Measurements from ENCODE around the gene ZNF814. TPM values are rescaled to one million over a fixed set of nuclear protein-coding genes. Genes with fewer than 3 reads are reported as not detected.
"Not testable (repeated sequence)": the region's sequence is repeated elsewhere in the genome, so short reads cannot be mapped to it uniquely, and the experiment has no call there.

The ZNF814 gene
- polyA plus RNA-seq (2013), result 27.1 TPM

DNA sequence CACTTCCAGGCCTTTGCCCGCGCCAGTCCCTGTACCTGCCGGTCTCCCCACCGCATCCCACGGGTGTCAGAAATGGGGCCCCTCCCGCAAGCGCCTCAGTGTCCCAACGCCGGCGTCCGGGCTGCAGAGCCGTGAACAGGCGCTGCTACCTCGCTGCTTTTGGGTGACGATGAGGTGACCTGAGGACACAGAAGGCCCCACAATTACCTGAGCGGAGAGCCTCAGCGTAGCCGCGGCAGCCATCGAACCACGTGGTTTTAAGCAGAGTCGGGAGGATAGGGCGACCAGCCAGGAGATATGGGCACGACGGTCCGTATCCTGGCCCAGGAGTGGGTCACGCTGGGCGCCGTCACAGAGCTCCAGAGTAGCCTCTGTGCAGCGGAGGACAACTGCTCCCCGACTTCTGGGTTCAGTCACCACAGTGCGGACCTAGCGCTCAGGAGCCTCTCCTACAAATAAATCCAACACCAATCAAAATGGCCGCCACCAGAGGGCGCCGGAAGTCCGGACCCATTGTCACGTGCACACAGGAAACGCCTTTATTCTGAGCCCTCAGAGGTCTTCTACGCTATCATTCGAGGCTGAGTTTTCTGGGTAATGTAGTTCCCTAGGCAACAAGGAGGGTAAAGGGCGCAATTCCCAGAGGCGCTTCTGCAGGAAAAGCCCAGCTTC lies at the start of gene ZNF814:
Gene ZNF814, minus strand, starts transcription at position 478 of the 672 bp plus-strand sequence. Its CDS starts 235 bp downstream, at position 243.
- CTCF ChIA-PET, result interaction anchor here (1.1 kb wide), 1 partner anchor 11 kb away, joined by 3 read pairs; no protein-coding TSS in a partner anchor

GRCh38 chr19:57935731-57936130 lies 46.9 kb upstream of the ZNF814 start:
- CTCF ChIA-PET, result interaction anchor here (1.0 to 1.5 kb wide), 2 partner anchors 10 to 14 kb away, joined by 3 to 4 read pairs; no protein-coding TSS in a partner anchor
- no peaks in the 10 kb centered on the region for H3K27me3 ChIP-seq (replicated peaks in 2 of 5; ENCODE audit: control insufficient read depth in 4 of 5, insufficient read depth in 5 of 5, low read length in 4 of 5)
- no peak overlapping the region for H3K27ac ChIP-seq (ENCODE audit: insufficient read depth in 1 of 2, low read depth in 1 of 2, low read length in 2 of 2, poor library complexity in 1 of 2, severe bottlenecking in 2 of 2)
- WGBS (ENCODE audit: insufficient coverage), result 91% methylated on average over 7 of the region's 12 CpGs
- POLR2A ChIA-PET, result interaction anchor here (0.6 to 1.1 kb wide), 2 partner anchors 19 to 42 kb away, joined by 3 to 4 read pairs; partner anchors contain the start of gene ZNF417
- H3K4me1 ChIP-seq (ENCODE audit: control extremely low read depth in 1 of 4, control insufficient read depth in 4 of 4, insufficient read depth in 4 of 4, low read length in 3 of 4), result peaks cover 0 to 7% (median 3%) of the 10 kb centered on the region in 4 experiments
- DNase-seq, result no peak
- H3K36me3 ChIP-seq (ENCODE audit: control insufficient read depth in 4 of 4, insufficient read depth in 4 of 4, low read length in 3 of 4), result peaks cover 13 to 54% (median 26%) of the 10 kb centered on the region in 4 experiments
- peak overlapping the region in 2 of 7 experiments; percentile 90 to 95 for H3K4me3 ChIP-seq (ENCODE audit: control insufficient read depth in 1 of 7, extremely low read depth in 1 of 7, insufficient read depth in 4 of 7, low read depth in 2 of 7, low read length in 6 of 7)
- peaks cover 4 to 64% (median 52%) of the 10 kb centered on the region in 5 experiments for H3K9me3 ChIP-seq (ENCODE audit: control extremely low read depth in 1 of 5, control insufficient read depth in 4 of 5, insufficient read depth in 2 of 5, low read depth in 1 of 5, low read length in 4 of 5)

More for the DNA sequence above, at the start of gene ZNF814:
- Histone ChIP-seq H3K36me3 (ENCODE audit: control insufficient read depth in 4 of 4, insufficient read depth in 4 of 4, low read length in 3 of 4) (peaks cover 10 to 32% (median 22%) of the 10 kb centered on the region in 4 experiments), H3K9me3 (ENCODE audit: control extremely low read depth in 1 of 5, control insufficient read depth in 4 of 5, insufficient read depth in 2 of 5, low read depth in 1 of 5, low read length in 4 of 5) (peaks cover 0 to 26% (median 12%) of the 10 kb centered on the region in 5 experiments), H3K4me1 (ENCODE audit: control extremely low read depth in 1 of 4, control insufficient read depth in 4 of 4, insufficient read depth in 4 of 4, low read length in 3 of 4) (peaks cover 5 to 14% (median 10%) of the 10 kb centered on the region in 4 experiments), H3K27ac (ENCODE audit: insufficient read depth in 1 of 2, low read depth in 1 of 2, low read length in 2 of 2, poor library complexity in 1 of 2, severe bottlenecking in 2 of 2) (peak within 1 kb of the TSS; percentile 58 to 74), H3K4me3 (ENCODE audit: control insufficient read depth in 1 of 7, extremely low read depth in 1 of 7, insufficient read depth in 4 of 7, low read depth in 2 of 7, low read length in 6 of 7) (peak within 1 kb of the TSS; percentile 74 to 98 (median 95)), H3K27me3 (replicated peaks in 2 of 5; ENCODE audit: control insufficient read depth in 4 of 5, insufficient read depth in 5 of 5, low read length in 4 of 5) (no peaks in the 10 kb centered on the region)
- POLR2A ChIA-PET, result no interaction called here
- DNase-seq, result peak; percentile 78 to 92 (median 86)
- 2% methylated on average over 39 of the region's 43 CpGs for WGBS (ENCODE audit: insufficient coverage)

DNA sequence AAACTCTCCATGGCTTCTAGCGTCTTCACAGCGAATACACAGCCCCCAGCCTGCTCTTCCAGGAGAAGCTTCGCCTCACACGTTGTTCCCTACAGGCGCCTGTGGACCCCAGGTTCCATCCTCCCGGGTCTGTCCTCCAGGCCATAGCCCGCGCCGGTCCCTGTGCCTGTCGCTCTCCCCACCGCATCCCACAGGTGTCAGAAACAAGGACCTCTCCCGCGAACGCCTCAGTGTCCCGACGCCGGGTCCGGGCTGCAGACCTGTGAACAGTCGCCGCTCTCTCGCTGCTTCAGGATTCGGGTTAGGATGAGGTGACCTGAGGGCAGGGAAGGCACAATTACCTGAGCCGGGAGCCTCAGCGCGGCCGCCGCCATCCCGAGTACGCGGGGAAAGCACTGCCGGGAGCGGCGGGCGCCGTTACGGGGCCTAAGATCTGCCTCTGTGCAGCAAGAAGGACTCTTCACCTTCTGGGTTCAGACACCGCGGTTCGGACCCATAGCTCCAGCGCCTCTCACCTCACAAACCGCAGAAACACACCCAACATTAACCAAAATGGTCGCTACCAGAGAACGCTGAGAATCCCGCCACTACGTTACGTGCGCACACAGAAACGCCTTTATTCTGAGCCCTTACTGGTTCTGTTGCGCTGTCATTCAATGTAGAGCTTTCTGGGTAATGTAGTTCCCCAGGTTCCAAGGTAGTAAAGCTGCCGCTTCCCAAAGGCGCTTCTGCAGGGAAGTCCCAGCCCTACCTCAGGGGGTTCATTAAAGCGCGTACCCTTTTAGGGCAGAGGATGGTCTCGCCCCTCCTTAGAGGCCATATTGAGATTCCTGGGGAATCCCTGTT lies 46.2 kb upstream of the ZNF814 start, which contains the start of gene ZNF418:
Gene ZNF418, minus strand, starts transcription at position 583 of the 846 bp plus-strand sequence. CDS start 1,580 bp downstream, outside the sequence.
- 9% methylated on average over 51 of the region's 54 CpGs for WGBS (ENCODE audit: insufficient coverage)
- Histone ChIP-seq H3K4me1 (ENCODE audit: control extremely low read depth in 1 of 4, control insufficient read depth in 4 of 4, insufficient read depth in 4 of 4, low read length in 3 of 4) (peaks cover 0 to 7% (median 3%) of the 10 kb centered on the region in 4 experiments), H3K27ac (ENCODE audit: insufficient read depth in 1 of 2, low read depth in 1 of 2, low read length in 2 of 2, poor library complexity in 1 of 2, severe bottlenecking in 2 of 2) (peak within 1 kb of the TSS; percentile 46 to 71), H3K9me3 (ENCODE audit: control extremely low read depth in 1 of 5, control insufficient read depth in 4 of 5, insufficient read depth in 2 of 5, low read depth in 1 of 5, low read length in 4 of 5) (peaks cover 7 to 66% (median 59%) of the 10 kb centered on the region in 5 experiments), H3K4me3 (ENCODE audit: control insufficient read depth in 1 of 7, extremely low read depth in 1 of 7, insufficient read depth in 4 of 7, low read depth in 2 of 7, low read length in 6 of 7) (peak within 1 kb of the TSS; percentile 71 to 95 (median 81)), H3K27me3 (replicated peaks in 2 of 5; ENCODE audit: control insufficient read depth in 4 of 5, insufficient read depth in 5 of 5, low read length in 4 of 5) (no peaks in the 10 kb centered on the region), H3K36me3 (ENCODE audit: control insufficient read depth in 4 of 4, insufficient read depth in 4 of 4, low read length in 3 of 4) (peaks cover 17 to 55% (median 28%) of the 10 kb centered on the region in 4 experiments)
- CTCF ChIA-PET, result interaction anchor here (1.0 to 1.5 kb wide), 2 partner anchors 11 to 15 kb away, joined by 3 to 4 read pairs; no protein-coding TSS in a partner anchor
- DNase-seq, result peak; percentile 85 to 94 (median 93)
- POLR2A ChIA-PET, result interaction anchor here (0.6 to 1.1 kb wide), 2 partner anchors 19 to 41 kb away, joined by 3 to 4 read pairs; partner anchors contain the start of gene ZNF417

DNA sequence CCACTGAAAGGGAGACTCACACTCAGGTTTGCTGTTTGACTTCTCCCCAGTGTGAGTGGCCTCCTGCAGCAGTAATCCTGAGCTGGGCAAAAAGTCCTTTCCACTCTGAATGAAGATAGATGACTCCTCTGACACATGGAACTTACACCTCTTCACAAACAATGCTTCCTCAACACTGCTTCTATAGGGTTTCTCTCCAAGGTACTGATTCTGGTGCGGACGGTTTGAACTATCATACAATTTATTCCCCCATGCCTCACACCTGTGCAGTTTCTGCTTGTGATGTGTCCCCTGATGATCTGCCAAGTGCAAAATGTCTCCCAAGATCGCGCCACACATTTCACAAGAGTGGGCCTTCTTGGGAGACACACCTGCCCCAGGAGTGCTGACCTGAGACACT lies 38.8 kb upstream of the ZNF814 start:
- ChIA-PET CTCF (interaction anchor here (1.2 kb wide), 1 partner anchor 9 kb away, joined by 4 read pairs; no protein-coding TSS in a partner anchor), POLR2A (no interaction called here)
- Histone ChIP-seq H3K27ac (ENCODE audit: insufficient read depth in 1 of 2, low read depth in 1 of 2, low read length in 2 of 2, poor library complexity in 1 of 2, severe bottlenecking in 2 of 2) (no peak overlapping the region), H3K36me3 (ENCODE audit: control insufficient read depth in 4 of 4, insufficient read depth in 4 of 4, low read length in 3 of 4) (peaks cover 28 to 80% (median 52%) of the 10 kb centered on the region in 4 experiments), H3K9me3 (ENCODE audit: control extremely low read depth in 1 of 5, control insufficient read depth in 4 of 5, insufficient read depth in 2 of 5, low read depth in 1 of 5, low read length in 4 of 5) (peaks cover 8 to 84% (median 71%) of the 10 kb centered on the region in 5 experiments), H3K4me3 (ENCODE audit: control insufficient read depth in 1 of 7, extremely low read depth in 1 of 7, insufficient read depth in 4 of 7, low read depth in 2 of 7, low read length in 6 of 7) (peak overlapping the region in 1 of 7 experiments; percentile 43), H3K27me3 (replicated peaks in 2 of 5; ENCODE audit: control insufficient read depth in 4 of 5, insufficient read depth in 5 of 5, low read length in 4 of 5) (no peaks in the 10 kb centered on the region), H3K4me1 (ENCODE audit: control extremely low read depth in 1 of 4, control insufficient read depth in 4 of 4, insufficient read depth in 4 of 4, low read length in 3 of 4) (no peaks in the 10 kb centered on the region)
- 100% methylated on average over 4 of the region's 4 CpGs for WGBS (ENCODE audit: insufficient coverage)
- DNase-seq, result no peak

GRCh38 chr19:57916168-57916995 lies 27.5 kb upstream of the ZNF814 start, which contains the start of gene ZNF417:
ZNF417 (minus strand) TSS chr19:57916592; CDS start chr19:57916411, 181 bp downstream.
- H3K27me3 ChIP-seq (replicated peaks in 2 of 5; ENCODE audit: control insufficient read depth in 4 of 5, insufficient read depth in 5 of 5, low read length in 4 of 5); H3K9me3 ChIP-seq (ENCODE audit: control extremely low read depth in 1 of 5, control insufficient read depth in 4 of 5, insufficient read depth in 2 of 5, low read depth in 1 of 5, low read length in 4 of 5): not testable (repeated sequence)
- Histone ChIP-seq H3K4me3 (ENCODE audit: control insufficient read depth in 1 of 7, extremely low read depth in 1 of 7, insufficient read depth in 4 of 7, low read depth in 2 of 7, low read length in 6 of 7) (peak within 1 kb of the TSS; percentile 68 to 94 (median 86)), H3K4me1 (ENCODE audit: control extremely low read depth in 1 of 4, control insufficient read depth in 4 of 4, insufficient read depth in 4 of 4, low read length in 3 of 4) (peaks cover 0 to 13% (median 8%) of the 10 kb centered on the region in 4 experiments), H3K36me3 (ENCODE audit: control insufficient read depth in 4 of 4, insufficient read depth in 4 of 4, low read length in 3 of 4) (peaks cover 8 to 27% (median 19%) of the 10 kb centered on the region in 4 experiments), H3K27ac (ENCODE audit: insufficient read depth in 1 of 2, low read depth in 1 of 2, low read length in 2 of 2, poor library complexity in 1 of 2, severe bottlenecking in 2 of 2) (peak within 1 kb of the TSS; percentile 72 to 86)
- CTCF ChIA-PET, result interaction anchor here (0.8 kb wide), 1 partner anchor 14 kb away, joined by 3 read pairs; no protein-coding TSS in a partner anchor
- WGBS (ENCODE audit: insufficient coverage), result 0% methylated on average over 23 of the region's 51 CpGs
- POLR2A ChIA-PET, result interaction anchor here (0.6 to 1.9 kb wide), 6 partner anchors 9 to 338 kb away, joined by 3 to 6 read pairs (median 4); partner anchors contain the start of genes ZNF416, ZNF418 and ZNF606
- DNase-seq, result peak; percentile 94 to 99 (median 97)

DNA sequence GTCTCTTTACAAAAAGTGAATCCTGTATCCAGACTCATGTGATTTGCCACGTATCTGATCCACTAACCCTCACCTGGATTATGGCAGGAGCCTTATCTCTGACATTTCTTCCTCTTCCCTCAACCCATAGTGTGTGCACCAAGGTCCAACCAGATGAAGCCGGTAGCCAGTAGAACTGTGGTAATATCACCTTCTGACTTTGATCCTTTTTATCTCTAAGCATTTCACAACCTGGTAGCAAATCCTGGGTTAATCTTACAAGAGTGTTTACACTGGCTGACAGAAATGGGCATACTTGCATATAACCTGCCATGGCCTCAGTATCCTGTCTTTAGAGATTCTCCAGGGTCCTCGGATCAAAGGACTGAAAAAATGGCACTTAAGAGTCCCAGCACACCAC lies 25.7 kb upstream of the ZNF814 start:
- H3K36me3 ChIP-seq (ENCODE audit: control insufficient read depth in 4 of 4, insufficient read depth in 4 of 4, low read length in 3 of 4), result peaks cover 4 to 28% (median 18%) of the 10 kb centered on the region in 4 experiments
- CTCF ChIA-PET, result interaction anchor here (1.0 to 1.1 kb wide), 2 partner anchors 11 to 31 kb away, joined by 3 read pairs; no protein-coding TSS in a partner anchor

More for the DNA sequence above, 25.7 kb upstream of the ZNF814 start:
- Histone ChIP-seq H3K4me1 (ENCODE audit: control extremely low read depth in 1 of 4, control insufficient read depth in 4 of 4, insufficient read depth in 4 of 4, low read length in 3 of 4) (peaks cover 0 to 13% (median 8%) of the 10 kb centered on the region in 4 experiments), H3K27ac (ENCODE audit: insufficient read depth in 1 of 2, low read depth in 1 of 2, low read length in 2 of 2, poor library complexity in 1 of 2, severe bottlenecking in 2 of 2) (no peak overlapping the region), H3K4me3 (ENCODE audit: control insufficient read depth in 1 of 7, extremely low read depth in 1 of 7, insufficient read depth in 4 of 7, low read depth in 2 of 7, low read length in 6 of 7) (no peak overlapping the region), H3K9me3 (ENCODE audit: control extremely low read depth in 1 of 5, control insufficient read depth in 4 of 5, insufficient read depth in 2 of 5, low read depth in 1 of 5, low read length in 4 of 5) (peaks cover 0 to 3% (median 0%) of the 10 kb centered on the region in 5 experiments), H3K27me3 (replicated peaks in 2 of 5; ENCODE audit: control insufficient read depth in 4 of 5, insufficient read depth in 5 of 5, low read length in 4 of 5) (no peaks in the 10 kb centered on the region)
- no peak for DNase-seq
- POLR2A ChIA-PET, result interaction anchor here (0.6 kb wide), 2 partner anchors 212 to 278 kb away, joined by 3 read pairs; no protein-coding TSS in a partner anchor
- WGBS (ENCODE audit: insufficient coverage), result 100% methylated on average over 2 of the region's 3 CpGs
